ENCODE measurements around the gene KRTAP10-5. TPM values are rescaled to one million over a fixed set of nuclear protein-coding genes. Genes with fewer than 3 reads are reported as not detected.
"Not testable (repeated sequence)": the region's sequence is repeated elsewhere in the genome, so short reads cannot be mapped to it uniquely, and the experiment has no call there.

KRTAP10-5 gene
- total RNA-seq, result not detected

DNA sequence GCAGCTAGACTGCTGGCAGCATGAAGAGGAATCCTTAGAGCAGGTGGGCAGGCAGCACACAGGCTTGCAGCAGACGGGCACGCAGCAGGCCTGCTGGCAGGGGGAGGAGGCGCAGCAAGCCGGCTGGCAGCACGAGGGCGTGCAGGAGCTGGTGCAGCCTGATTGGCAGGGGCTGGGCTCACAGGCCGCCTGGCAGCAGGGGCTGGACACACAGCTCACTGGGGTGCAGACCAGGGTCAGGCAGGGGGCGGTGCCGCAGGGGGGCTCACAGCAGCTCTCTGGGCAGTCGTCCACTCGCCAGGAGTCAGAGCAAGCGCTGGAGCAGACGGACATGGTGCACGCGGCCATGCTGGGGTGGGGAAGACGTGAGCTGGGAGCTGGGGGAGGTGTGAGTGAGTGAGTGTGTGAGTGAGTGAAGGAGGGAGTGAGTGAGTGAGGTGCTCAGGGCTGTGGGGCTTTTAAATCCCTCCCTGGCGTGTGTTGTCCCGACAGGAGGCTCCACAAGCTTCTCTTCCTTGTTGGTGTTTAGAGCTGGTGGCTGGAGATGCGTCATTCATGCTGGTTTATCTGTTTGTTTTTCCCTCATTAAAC is at the start of gene KRTAP10-5:
Gene KRTAP10-5 (minus strand): TSS at position 374 of the 591 bp plus-strand sequence. CDS start 26 bp downstream, at position 348.
- CTCF ChIA-PET, POLR2A ChIA-PET: not testable (repeated sequence)

- ChIA-PET CTCF (no interaction called here), POLR2A (no interaction called here)
These were observed 48.4 kb upstream of the KRTAP10-5 start for GRCh38 chr21:44628707-44629391.

GRCh38 chr21:44627831-44628233 is 47.4 kb upstream of the KRTAP10-5 start:
- POLR2A ChIA-PET, CTCF ChIA-PET: not testable (repeated sequence)

DNA sequence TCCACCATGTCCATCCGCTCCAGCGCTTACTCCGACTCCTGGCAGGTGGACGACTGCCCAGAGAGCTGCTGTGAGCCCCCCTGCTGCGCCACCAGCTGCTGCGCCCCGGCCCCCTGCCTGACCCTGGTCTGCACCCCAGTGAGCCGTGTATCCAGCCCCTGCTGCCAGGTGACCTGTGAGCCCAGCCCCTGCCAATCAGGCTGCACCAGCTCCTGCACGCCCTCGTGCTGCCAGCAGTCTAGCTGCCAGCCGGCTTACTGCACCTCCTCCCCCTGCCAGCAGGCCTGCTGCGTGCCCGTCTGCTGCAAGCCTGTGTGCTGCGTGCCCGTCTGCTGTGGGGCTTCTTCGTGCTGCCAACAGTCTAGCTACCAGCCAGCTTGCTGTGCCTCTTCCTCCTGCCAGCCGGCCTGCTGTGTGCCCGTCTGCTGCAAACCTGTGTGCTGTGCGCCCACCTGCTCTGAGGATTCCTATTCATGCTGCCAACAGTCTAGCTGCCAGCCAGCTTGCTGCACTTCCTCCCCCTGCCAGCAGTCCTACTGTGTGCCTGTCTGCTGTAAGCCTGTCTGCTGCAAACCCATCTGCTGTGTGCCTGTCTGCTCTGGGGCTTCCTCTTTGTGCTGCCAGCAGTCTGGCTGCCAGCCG is 46.9 kb upstream of the KRTAP10-5 start:
- CTCF ChIA-PET, POLR2A ChIA-PET: not testable (repeated sequence)

DNA sequence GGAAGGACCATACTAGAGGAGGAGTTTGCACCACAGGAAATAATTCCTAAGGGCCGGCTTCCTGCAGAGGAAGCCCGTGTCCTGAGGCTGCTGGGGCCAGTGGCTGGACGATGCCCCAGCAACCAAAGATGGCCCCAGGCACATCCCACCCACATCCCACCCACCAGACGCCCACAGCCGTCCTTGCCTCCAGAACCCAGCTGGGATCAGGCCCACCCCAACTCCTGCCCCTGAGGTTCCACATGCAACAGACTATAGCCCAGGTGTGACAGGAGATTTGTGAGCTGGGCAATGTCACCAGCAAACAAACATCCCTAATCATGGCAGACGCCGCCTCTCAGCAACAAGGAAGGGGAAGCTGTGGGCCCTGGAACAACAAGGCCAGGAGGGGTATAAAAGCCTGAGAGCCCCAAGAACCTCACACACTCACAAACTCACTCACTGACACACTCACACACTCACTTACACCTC is 46.3 kb upstream of the KRTAP10-5 start, which contains the start of gene KRTAP10-9:
Gene KRTAP10-9 (plus strand): TSS at position 421 of the 471 bp plus-strand sequence. CDS start 79 bp downstream, outside the sequence.
- ChIA-PET CTCF (no interaction called here), POLR2A (no interaction called here)

GRCh38 chr21:44626262-44626661 is 45.9 kb upstream of the KRTAP10-5 start:
- POLR2A ChIA-PET, result no interaction called here

GRCh38 chr21:44625756-44626155 is 45.4 kb upstream of the KRTAP10-5 start:
- CTCF ChIA-PET, result no interaction called here
- POLR2A ChIA-PET, result no interaction called here

More at GRCh38 chr21:44626262-44626661, 45.9 kb upstream of the KRTAP10-5 start:
- CTCF ChIA-PET, result no interaction called here

DNA sequence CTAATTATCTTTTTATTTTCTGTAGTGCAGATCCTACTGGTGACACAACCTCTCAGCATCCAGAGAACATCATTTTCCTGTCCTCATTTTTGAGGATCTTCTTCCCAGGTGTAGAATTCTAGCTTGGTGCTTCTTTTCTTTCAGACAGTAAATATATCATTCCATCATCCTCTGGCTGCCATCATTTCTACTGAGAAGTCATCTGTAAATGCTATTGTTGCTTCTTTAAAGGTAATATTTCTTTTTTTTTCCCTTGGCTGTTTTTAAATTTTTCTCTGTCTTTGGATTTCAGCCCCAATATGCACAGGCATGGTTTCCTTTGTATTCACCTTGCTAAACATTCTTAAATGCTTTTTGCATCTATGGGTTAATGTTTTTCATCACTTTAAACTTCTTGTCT is 43.2 kb upstream of the KRTAP10-5 start:
- POLR2A ChIA-PET, result no interaction called here
- CTCF ChIA-PET, result no interaction called here

GRCh38 chr21:44619886-44620285 is 39.5 kb upstream of the KRTAP10-5 start:
- CTCF ChIA-PET, result no interaction called here
- POLR2A ChIA-PET, result no interaction called here

- CTCF ChIA-PET, result no interaction called here
- POLR2A ChIA-PET, result no interaction called here
These were observed 38.5 kb upstream of the KRTAP10-5 start for GRCh38 chr21:44618909-44619308.

GRCh38 chr21:44618504-44618903 is 38.1 kb upstream of the KRTAP10-5 start:
- CTCF ChIA-PET, result no interaction called here
- POLR2A ChIA-PET, result no interaction called here

DNA sequence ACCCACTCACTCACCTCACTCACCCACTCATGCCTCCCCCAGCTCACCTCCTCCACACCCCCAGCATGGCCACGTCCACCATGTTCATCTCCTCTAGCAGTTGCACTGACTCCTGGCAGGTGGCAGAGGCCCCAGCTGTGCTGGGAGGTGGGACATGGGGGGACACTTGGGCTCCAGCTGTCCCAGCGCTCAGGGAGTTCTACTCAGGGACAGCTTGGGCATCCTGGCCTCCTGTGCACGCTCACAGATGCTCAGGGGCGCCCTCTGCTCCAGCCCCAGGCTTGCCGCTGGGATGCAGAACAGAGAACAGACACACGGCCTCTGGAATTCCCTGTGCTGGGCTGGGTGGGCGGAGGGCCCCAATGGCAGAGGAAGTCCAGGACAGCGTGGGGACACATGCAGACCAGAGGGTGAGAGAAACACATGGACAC is 36.7 kb upstream of the KRTAP10-5 start:
- ChIA-PET CTCF (interaction anchor here (0.6 kb wide), 1 partner anchor 61 kb away, joined by 3 read pairs; no protein-coding TSS in a partner anchor), POLR2A (no interaction called here)

- CTCF ChIA-PET, result interaction anchor here (0.6 kb wide), 1 partner anchor 60 kb away, joined by 3 read pairs; no protein-coding TSS in a partner anchor
- POLR2A ChIA-PET, result no interaction called here
These were observed 36.2 kb upstream of the KRTAP10-5 start for GRCh38 chr21:44616591-44616926.

DNA sequence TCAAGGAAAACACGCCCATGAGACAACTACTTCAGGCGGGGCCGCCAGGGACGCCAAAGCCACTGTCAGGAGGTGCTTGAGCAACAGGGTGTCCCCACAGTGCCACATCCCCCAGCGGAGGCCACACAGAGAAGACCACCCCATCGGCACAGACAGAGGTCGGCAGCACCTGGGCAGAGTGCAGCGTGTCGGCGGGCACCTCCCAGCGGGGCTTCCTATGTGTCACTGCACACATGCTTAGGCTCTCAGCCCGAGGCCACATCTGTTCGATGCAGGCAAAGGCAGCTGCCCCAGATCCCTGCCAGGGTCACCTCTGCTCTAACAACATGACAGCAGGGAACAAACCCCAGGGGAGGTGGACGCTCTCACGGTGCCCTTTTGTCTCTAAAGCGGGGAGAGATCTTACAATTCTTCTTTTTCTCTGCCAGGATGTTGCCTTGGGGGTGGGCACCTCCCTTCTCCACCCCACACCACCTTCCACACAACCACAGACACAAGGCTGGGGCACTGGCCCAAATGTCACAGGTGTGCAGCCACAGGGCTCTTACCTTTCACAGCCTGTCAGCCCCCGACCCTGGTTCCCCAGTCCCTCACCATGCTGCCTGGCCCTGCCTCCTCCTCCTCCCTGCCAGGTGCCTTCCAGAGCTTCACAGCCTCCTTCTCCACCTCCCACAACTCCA is 35.6 kb upstream of the KRTAP10-5 start:
- CTCF ChIA-PET, result no interaction called here
- POLR2A ChIA-PET, result no interaction called here

DNA sequence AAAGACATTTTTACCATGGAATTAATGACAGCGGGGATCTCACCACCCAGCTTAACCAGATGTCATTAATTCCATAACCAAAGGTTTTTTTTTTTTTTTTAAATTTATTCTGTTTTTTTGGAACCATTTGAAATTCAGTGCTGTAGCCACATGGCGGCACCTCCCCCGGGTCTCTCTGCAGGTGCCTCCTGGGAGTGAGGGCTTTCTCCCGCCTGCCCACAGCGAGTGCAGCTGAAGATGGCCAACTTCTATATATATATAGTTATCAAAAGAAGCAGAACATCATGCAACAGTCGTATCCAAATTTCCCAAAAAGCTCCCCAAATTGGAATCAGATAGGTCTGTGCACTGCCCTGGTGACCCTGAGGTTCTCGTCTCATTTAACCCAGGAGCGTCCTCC is 35.1 kb upstream of the KRTAP10-5 start:
- ChIA-PET POLR2A (no interaction called here), CTCF (no interaction called here)

GRCh38 chr21:44614961-44615391 is 34.6 kb upstream of the KRTAP10-5 start:
- ChIA-PET CTCF (no interaction called here), POLR2A (no interaction called here)

DNA sequence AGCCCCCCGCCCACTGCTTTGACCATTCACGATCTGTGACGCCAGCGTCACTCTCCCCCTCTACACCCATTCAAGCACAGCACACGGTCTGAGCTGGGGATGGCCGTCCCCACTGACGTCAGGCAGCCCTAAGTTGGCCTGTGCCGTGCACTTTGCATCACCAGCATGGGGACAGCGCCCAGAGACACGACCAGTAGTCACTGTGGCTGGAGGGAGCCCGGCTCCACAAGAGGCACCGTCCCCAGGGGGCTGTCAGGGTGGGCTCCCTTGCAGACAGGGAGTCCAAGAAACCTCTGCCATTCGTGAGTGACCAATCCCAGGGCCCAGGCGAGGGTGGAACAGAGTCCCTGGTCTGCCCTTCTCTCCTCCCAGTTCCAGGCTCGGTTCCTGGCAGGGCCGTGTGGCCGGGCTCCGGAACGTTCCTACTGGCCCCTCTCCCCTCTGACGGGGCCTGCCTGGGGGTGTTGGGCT is 33.8 kb upstream of the KRTAP10-5 start:
- ChIA-PET CTCF (no interaction called here), POLR2A (no interaction called here)

DNA sequence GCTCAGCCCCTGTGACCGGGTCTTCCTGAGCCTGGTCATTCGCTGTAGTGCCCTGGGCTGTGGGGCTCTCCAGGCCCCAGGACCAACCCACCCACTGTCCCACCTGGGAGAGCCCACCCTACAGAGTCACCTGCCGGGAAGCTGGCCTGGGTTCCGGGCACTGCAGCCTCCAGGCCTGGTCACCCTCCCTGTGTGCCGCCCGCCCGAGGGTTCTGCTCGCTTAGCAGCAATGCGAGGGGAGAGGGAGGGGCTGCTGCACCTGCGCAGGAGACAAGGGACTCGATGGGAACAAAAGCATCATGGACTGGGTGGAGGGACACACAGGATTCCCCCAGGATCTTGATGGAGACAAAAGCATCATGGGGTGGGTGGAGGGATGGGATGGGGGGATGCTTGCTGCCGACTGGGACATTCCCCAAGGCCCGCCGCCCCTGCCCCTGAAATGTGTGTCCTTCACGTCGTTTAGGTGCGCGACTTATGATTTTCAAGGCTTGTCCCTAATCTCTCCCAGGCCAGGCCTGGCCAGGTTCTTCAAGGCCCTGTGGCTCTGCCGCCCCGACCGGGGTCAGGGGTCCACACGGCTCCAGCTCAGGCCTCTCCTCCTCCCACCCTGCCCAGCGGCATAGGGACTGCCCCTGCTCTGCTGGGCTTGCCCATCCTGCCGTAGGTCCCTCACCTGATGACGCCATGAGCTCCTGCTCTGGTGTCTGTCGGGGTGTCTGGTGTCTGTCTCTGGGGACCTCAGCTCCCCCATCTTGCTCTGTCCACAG is 33.2 kb upstream of the KRTAP10-5 start:
- ChIA-PET POLR2A (no interaction called here), CTCF (no interaction called here)

- POLR2A ChIA-PET, result no interaction called here
- CTCF ChIA-PET, result no interaction called here
These were observed 32.3 kb upstream of the KRTAP10-5 start for GRCh38 chr21:44612669-44613229.

Measured in activated CD8-positive, alpha-beta memory T cell treated with anti-CD3 and anti-CD28 coated beads for 36 hours (primary cell).